Nephron (organoid): ENCODE results near the gene RASA3.

ENCODE experiments used
- H3K27ac Mint-ChIP-seq, 3 experiments: 2 replicates each; pipeline ENCODE4 v1.8.0; 2020; ENCODE audit warnings: mixed read lengths in 3 of 3, mild to moderate bottlenecking in 2 of 3, moderate library complexity in 1 of 3
- H3K27me3 Mint-ChIP-seq: 2 replicates; pipeline ENCODE4 v1.8.0; 2021; ENCODE audit warnings: low read depth, mild to moderate bottlenecking, moderate library complexity, mixed read lengths
- H3K36me3 Mint-ChIP-seq: 2 replicates; pipeline ENCODE4 v1.8.0; 2020; ENCODE audit warnings: low read depth, mixed read lengths
- H3K4me1 Mint-ChIP-seq: 2 replicates; pipeline ENCODE4 v1.8.0; 2020; ENCODE audit warnings: mixed read lengths
- H3K4me3 Mint-ChIP-seq, 3 experiments: 2 replicates each; pipeline ENCODE4 v1.8.0; 2020; ENCODE audit warnings: mild to moderate bottlenecking in 3 of 3, mixed read lengths in 3 of 3, moderate library complexity in 2 of 3
- H3K9me3 Mint-ChIP-seq: 2 replicates; pipeline ENCODE4 v1.8.0; 2020; ENCODE audit warnings: mixed read lengths
- CTCF ChIP-seq, 3 experiments: fragments of 200-600 bp; sonication (generic); IDR thresholded peaks; one replicate each; pipeline ENCODE4 v1.5.0; 2021; ENCODE audit warnings: antibody characterized with exemption in 3 of 3; ENCODE audit not compliant: unreplicated experiment in 3 of 3

Gene RASA3

GRCh38 chr13:114027046-114027715 lies 105.2 kb downstream of the RASA3 start:
- Mint-ChIP-seq H3K9me3 (no peaks in the 10 kb centered on the region), H3K27ac (peak overlapping the region; percentile 40 to 56 (median 43)), H3K4me3 (no peak overlapping the region), H3K36me3 (peaks cover 6% of the 10 kb centered on the region), H3K27me3 (no peaks in the 10 kb centered on the region), H3K4me1 (peaks cover 42% of the 10 kb centered on the region)
- TF ChIP-seq CTCF (IDR thresholded peaks at IDR 0.05; ENCODE audit: unreplicated experiment in 3 of 3), result no peak

GRCh38 chr13:114026481-114026880 lies 105.9 kb downstream of the RASA3 start:
- H3K4me1 Mint-ChIP-seq, result peaks cover 35% of the 10 kb centered on the region
- H3K36me3 Mint-ChIP-seq, result peaks cover 6% of the 10 kb centered on the region
- H3K27me3 Mint-ChIP-seq, result no peaks in the 10 kb centered on the region
- peak overlapping the region; percentile 56 to 90 (median 78) for H3K27ac Mint-ChIP-seq
- TF ChIP-seq CTCF (IDR thresholded peaks at IDR 0.05; ENCODE audit: unreplicated experiment in 3 of 3), result no peak
- H3K4me3 Mint-ChIP-seq, result no peak overlapping the region
- H3K9me3 Mint-ChIP-seq, result no peaks in the 10 kb centered on the region

GRCh38 chr13:114025714-114026431 lies 106.5 kb downstream of the RASA3 start:
- Mint-ChIP-seq H3K4me1 (peaks cover 29% of the 10 kb centered on the region), H3K27ac (peak overlapping the region; percentile 78 to 90 (median 81)), H3K9me3 (no peaks in the 10 kb centered on the region), H3K4me3 (peak overlapping the region in 1 of 3 experiments; percentile 35), H3K36me3 (peaks cover 8% of the 10 kb centered on the region), H3K27me3 (no peaks in the 10 kb centered on the region)
- no peak for TF ChIP-seq CTCF (IDR thresholded peaks at IDR 0.05; ENCODE audit: unreplicated experiment in 3 of 3)

- Mint-ChIP-seq H3K27me3 (no peaks in the 10 kb centered on the region), H3K9me3 (no peaks in the 10 kb centered on the region), H3K36me3 (peaks cover 4% of the 10 kb centered on the region), H3K4me3 (no peak overlapping the region), H3K27ac (peak overlapping the region; percentile 78 to 90 (median 81)), H3K4me1 (peaks cover 24% of the 10 kb centered on the region)
- TF ChIP-seq CTCF (IDR thresholded peaks at IDR 0.05; ENCODE audit: unreplicated experiment in 3 of 3), result no peak
Observed at GRCh38 chr13:114025405-114025713, 107.1 kb downstream of the RASA3 start.

- peaks cover 24% of the 10 kb centered on the region for H3K4me1 Mint-ChIP-seq
- no peaks in the 10 kb centered on the region for H3K27me3 Mint-ChIP-seq
- H3K36me3 Mint-ChIP-seq, result peaks cover 4% of the 10 kb centered on the region
- no peak overlapping the region for H3K4me3 Mint-ChIP-seq
- TF ChIP-seq CTCF (IDR thresholded peaks at IDR 0.05; ENCODE audit: unreplicated experiment in 3 of 3), result no peak
- H3K27ac Mint-ChIP-seq, result no peak overlapping the region
- H3K9me3 Mint-ChIP-seq, result no peaks in the 10 kb centered on the region
Observed at GRCh38 chr13:114024603-114025404, 107.6 kb downstream of the RASA3 start.
